T-helper 2 cell treated with Interferon-gamma antibody and Interleukin-4, amounts not matched to agents 5 μg/mL and 100 μg/mL, for 36 hours (primary cell): ENCODE results near the gene AP4M1.

Experiments
- DNase-seq: peaks from one replicate; pipeline ENCODE4 v3.0.0; 2021; ENCODE audit warnings: low spot score
- H3K27ac Mint-ChIP-seq: one replicate; pipeline ENCODE4 v1.8.0; 2021; ENCODE audit warnings: mild to moderate bottlenecking, mixed read lengths
- H3K27me3 Mint-ChIP-seq: one replicate; pipeline ENCODE4 v1.8.0; 2021; ENCODE audit warnings: low read depth, mixed read lengths
- H3K36me3 Mint-ChIP-seq: one replicate; pipeline ENCODE4 v1.8.0; 2021; ENCODE audit warnings: low read depth, mixed read lengths
- H3K4me1 Mint-ChIP-seq: one replicate; pipeline ENCODE4 v1.8.0; 2021; ENCODE audit warnings: low read depth, mixed read lengths
- H3K4me3 Mint-ChIP-seq: one replicate; pipeline ENCODE4 v1.8.0; 2022; ENCODE audit warnings: mild to moderate bottlenecking, moderate library complexity, mixed read lengths
- H3K9me3 Mint-ChIP-seq: one replicate; pipeline ENCODE4 v1.8.0; 2021; ENCODE audit warnings: mixed read lengths

Gene AP4M1, protein sequence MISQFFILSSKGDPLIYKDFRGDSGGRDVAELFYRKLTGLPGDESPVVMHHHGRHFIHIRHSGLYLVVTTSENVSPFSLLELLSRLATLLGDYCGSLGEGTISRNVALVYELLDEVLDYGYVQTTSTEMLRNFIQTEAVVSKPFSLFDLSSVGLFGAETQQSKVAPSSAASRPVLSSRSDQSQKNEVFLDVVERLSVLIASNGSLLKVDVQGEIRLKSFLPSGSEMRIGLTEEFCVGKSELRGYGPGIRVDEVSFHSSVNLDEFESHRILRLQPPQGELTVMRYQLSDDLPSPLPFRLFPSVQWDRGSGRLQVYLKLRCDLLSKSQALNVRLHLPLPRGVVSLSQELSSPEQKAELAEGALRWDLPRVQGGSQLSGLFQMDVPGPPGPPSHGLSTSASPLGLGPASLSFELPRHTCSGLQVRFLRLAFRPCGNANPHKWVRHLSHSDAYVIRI

DNA sequence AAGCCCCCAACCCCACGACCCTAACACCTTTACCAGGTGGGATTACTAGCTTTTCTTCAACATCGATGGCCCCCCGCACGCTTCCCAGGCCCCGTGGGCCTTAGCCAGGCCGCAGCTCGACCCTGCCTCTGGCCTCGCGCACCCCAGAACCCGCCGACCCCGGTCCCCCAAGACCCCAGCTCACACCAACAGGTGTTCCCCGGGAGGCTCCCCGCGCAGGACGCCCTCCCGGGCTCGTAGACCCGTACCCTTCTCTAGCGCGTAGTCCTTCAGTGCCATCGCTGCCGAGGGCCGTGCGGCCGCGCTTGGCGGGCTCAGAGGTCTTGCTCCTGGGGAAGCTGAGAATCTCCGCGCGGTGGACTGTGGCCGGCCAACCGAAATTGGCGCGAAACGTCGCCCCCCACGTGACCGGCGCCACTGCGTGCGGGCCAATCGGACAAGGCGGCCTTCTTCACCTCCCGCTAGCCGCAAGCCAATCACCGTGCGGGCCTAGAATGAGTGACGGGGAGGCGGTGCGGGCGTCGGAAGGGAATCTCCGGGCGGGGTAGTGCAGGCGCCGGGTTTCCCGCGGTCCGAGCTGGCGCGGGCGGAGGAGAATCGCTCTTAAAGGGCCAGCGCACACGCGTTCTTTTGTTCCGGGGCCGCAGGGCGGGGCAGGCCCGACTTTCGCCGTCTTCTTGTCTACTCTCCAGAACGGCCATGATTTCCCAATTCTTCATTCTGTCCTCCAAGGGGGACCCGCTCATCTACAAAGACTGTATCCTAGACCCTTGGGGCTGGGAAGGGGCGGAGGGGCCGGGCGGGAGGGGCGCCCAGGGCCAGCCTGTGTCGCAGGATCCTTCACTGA is at the start of gene AP4M1, which contains the start of gene MCM7:
Gene AP4M1 (plus strand): TSS at position 628 of the 847 bp plus-strand sequence. CDS start 72 bp downstream, at position 700.
Gene MCM7 (minus strand): TSS at position 382 of the 847 bp plus-strand sequence. CDS start 103 bp downstream, at position 279.
- peaks cover 35% of the 10 kb centered on the region for H3K4me1 Mint-ChIP-seq
- no peaks in the 10 kb centered on the region for H3K9me3 Mint-ChIP-seq
- H3K27ac Mint-ChIP-seq: peak within 1 kb of the TSS; percentile 91
- DNase-seq: peak; percentile 99
- peak within 1 kb of the TSS; percentile 93 for H3K4me3 Mint-ChIP-seq
- peaks cover 42% of the 10 kb centered on the region for H3K36me3 Mint-ChIP-seq
- H3K27me3 Mint-ChIP-seq: no peaks in the 10 kb centered on the region

DNA sequence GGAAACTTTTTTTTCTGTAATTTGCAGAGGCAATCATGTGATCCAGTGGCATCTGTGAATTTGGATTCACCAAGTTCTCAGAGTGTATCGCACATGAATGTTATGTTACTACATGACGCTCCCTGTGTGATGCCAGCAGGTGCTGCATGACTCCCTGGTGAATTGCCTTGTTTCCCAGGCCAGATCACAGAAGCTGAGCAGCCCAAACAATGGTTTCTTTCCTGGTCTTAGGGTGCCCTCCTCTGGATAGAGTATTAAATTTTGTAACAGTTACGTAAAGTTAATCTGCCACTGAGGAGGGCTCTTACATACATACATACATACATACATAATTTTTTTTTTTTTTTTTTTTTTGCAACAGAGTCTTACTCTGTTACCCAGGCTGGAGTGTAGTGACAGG is 48.2 kb upstream of the AP4M1 start:
- Mint-ChIP-seq H3K4me1 (peaks cover 11% of the 10 kb centered on the region), H3K4me3 (no peak overlapping the region), H3K27ac (no peak overlapping the region), H3K36me3 (peaks cover 4% of the 10 kb centered on the region), H3K9me3 (no peaks in the 10 kb centered on the region), H3K27me3 (no peaks in the 10 kb centered on the region)
- peak; percentile 6 for DNase-seq

DNA sequence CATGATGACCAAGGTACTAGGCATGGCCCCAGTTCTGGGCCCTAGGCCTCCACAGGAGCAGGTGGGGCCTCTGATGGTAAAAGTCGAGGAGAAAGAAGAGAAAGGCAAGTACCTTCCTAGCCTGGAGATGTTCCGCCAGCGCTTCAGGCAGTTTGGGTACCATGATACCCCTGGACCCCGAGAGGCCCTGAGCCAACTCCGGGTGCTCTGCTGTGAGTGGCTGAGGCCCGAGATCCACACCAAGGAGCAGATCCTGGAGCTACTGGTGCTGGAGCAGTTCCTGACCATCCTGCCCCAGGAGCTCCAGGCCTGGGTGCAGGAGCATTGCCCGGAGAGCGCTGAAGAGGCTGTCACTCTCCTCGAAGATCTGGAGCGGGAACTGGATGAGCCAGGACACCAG is 44.4 kb upstream of the AP4M1 start:
- Mint-ChIP-seq H3K27me3 (no peaks in the 10 kb centered on the region), H3K27ac (no peak overlapping the region), H3K4me3 (no peak overlapping the region), H3K36me3 (peaks cover 12% of the 10 kb centered on the region), H3K4me1 (no peaks in the 10 kb centered on the region), H3K9me3 (no peaks in the 10 kb centered on the region)
- no peak for DNase-seq

DNA sequence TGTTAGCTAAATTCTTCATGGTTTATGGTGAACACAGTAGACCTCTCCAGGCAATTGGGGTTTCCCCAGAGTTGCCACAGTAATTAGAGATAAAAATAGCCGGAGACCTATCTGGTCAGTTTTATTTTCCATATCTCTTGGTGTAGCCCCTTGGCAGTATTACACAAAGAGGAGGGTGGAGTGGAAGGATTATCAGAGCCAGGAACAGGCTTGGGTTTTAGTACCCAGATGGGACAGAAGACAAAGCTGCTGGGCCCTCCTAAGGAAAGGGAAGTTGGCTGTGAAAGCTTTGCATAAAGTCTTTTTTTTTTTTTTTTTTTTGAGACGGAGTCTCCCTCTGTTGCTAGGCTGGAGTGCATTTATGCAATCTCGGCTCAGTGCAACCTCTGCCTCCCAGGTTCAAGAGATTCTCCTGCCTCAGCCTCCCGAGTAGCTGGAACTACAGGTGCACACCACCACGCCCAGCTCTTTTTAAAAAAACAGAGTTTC is 42.1 kb upstream of the AP4M1 start:
- Mint-ChIP-seq H3K36me3 (peaks cover 17% of the 10 kb centered on the region), H3K4me3 (no peak overlapping the region), H3K4me1 (no peaks in the 10 kb centered on the region), H3K27me3 (no peaks in the 10 kb centered on the region), H3K27ac (no peak overlapping the region), H3K9me3 (no peaks in the 10 kb centered on the region)
- no peak for DNase-seq

DNA sequence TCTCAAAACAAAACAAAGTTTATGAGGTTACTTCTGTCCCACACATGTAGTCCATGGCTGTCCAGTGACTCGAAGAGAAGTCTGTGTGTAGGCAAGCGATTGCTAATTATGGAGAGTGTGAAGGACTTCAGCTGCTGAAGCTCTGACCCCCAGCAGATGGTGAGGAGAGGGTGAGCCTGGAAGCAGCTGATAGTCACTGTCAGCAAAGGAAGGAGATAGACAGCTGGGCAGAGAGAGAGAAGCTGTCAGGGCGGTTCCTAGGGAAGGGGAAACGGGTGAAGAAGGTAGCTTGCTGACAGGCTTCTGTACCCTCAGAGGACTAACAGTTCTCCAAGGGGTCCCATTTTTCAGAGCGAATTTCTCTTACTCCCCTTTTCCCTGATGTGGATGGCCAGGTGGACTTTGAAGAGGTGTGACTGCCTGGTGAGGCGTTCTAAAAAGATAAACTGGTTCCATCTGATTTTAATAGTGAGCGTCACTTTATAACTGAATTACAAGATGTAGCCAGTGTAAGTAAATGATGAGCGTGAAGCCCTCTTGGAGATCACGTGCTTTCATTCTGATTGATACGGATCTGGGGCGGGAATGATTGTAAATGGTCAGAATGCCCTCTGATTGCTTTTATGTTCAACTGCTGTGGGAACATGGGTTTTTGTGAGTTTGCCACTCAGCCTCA is 39.8 kb upstream of the AP4M1 start:
- H3K9me3 Mint-ChIP-seq: no peaks in the 10 kb centered on the region
- no peaks in the 10 kb centered on the region for H3K27me3 Mint-ChIP-seq
- peak overlapping the region; percentile 8 for H3K27ac Mint-ChIP-seq
- H3K36me3 Mint-ChIP-seq: peaks cover 30% of the 10 kb centered on the region
- H3K4me1 Mint-ChIP-seq: no peaks in the 10 kb centered on the region
- DNase-seq: no peak
- H3K4me3 Mint-ChIP-seq: no peak overlapping the region

DNA sequence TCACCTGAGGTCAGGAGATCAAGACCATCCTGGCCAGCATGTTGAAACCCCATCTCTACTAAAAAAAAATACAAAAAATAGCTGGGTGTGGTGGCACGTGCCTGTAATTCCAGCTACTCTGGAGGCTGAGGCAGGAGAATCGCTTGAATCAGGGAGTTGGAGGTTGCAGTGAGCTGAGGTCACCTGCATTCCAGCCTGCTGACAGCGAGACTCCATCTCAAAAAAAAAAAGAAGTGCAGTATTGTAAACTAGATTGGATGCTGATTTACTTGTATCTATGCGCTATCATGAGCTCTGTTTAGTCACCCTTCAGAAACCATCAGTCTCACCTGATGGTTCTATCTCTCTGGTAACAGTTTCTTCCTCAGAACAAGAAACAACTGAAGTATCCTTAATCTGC is 38.1 kb upstream of the AP4M1 start:
- no peaks in the 10 kb centered on the region for H3K27me3 Mint-ChIP-seq
- H3K4me3 Mint-ChIP-seq: no peak overlapping the region
- no peaks in the 10 kb centered on the region for H3K4me1 Mint-ChIP-seq
- H3K9me3 Mint-ChIP-seq: no peaks in the 10 kb centered on the region
- H3K36me3 Mint-ChIP-seq: peaks cover 32% of the 10 kb centered on the region
- no peak overlapping the region for H3K27ac Mint-ChIP-seq
- DNase-seq: no peak

DNA sequence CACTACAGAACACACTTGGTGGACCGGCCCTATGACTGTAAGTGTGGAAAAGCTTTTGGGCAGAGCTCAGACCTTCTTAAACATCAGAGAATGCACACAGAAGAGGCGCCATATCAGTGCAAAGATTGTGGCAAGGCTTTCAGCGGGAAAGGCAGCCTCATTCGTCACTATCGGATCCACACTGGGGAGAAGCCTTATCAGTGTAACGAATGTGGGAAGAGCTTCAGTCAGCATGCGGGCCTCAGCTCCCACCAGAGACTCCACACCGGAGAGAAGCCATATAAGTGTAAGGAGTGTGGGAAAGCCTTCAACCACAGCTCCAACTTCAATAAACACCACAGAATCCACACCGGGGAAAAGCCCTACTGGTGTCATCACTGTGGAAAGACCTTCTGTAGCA is 37.3 kb upstream of the AP4M1 start:
- no peaks in the 10 kb centered on the region for H3K9me3 Mint-ChIP-seq
- no peak overlapping the region for H3K4me3 Mint-ChIP-seq
- no peaks in the 10 kb centered on the region for H3K4me1 Mint-ChIP-seq
- no peak overlapping the region for H3K27ac Mint-ChIP-seq
- no peaks in the 10 kb centered on the region for H3K27me3 Mint-ChIP-seq
- DNase-seq: no peak
- H3K36me3 Mint-ChIP-seq: peaks cover 32% of the 10 kb centered on the region

DNA sequence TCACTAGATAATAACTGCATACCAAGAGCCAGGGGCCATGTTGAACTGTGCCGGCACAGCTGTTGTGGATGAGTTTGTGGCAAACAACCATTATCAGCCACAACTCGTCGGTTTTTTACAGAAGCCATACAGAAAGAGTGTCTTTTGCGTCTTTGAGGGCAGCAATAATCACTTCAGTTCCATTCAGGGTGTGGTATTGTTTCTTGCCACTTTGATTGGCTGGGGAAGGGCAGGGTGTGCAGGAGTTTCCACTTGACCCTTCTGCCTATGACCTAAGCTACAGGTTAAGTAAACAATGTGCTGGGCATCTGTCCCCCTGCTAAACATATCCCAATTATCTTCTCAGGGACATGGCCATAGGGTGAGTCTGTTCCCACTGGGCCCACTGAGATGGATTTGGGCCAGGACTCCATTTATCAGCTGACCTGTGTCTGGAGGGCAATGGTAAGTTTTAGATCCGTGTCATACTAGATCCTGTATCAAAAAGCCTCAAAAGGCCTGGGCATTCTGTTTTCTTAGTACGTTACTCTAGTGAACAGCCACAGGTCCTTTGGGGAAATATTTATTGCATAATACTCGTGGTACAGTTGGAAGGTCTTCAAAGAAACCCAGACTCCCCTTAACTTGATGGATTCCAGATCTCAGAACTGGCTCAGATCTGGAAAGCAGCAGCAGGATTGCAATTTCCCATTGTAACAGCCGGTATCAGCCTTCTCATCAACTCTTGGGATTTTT is 35.8 kb upstream of the AP4M1 start:
- Mint-ChIP-seq H3K36me3 (peaks cover 42% of the 10 kb centered on the region), H3K27ac (no peak overlapping the region), H3K9me3 (peaks cover 7% of the 10 kb centered on the region), H3K4me1 (no peaks in the 10 kb centered on the region), H3K27me3 (no peaks in the 10 kb centered on the region), H3K4me3 (no peak overlapping the region)
- no peak for DNase-seq

DNA sequence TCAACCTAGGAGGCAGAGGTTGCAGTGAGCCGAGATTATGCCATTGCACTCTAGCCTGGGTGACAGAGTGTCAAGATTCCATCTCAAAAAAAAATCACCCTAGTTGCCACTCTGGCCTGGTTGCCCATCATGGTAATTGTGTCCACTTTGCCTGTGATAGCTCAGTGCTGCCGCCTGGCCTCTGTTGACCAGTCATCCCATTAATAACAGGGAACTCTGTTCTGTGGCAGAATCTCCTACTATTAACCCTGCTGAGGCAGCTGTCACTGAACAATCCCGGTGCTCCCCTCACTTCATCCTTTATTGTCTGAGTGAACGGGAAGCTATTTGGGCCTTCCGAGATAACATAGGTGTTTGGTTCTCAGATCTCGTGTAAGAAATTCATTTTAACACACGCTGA is 34.5 kb upstream of the AP4M1 start:
- H3K4me1 Mint-ChIP-seq: no peaks in the 10 kb centered on the region
- H3K27ac Mint-ChIP-seq: no peak overlapping the region
- peaks cover 21% of the 10 kb centered on the region for H3K9me3 Mint-ChIP-seq
- H3K4me3 Mint-ChIP-seq: no peak overlapping the region
- no peak for DNase-seq
- H3K27me3 Mint-ChIP-seq: no peaks in the 10 kb centered on the region
- peaks cover 50% of the 10 kb centered on the region for H3K36me3 Mint-ChIP-seq

DNA sequence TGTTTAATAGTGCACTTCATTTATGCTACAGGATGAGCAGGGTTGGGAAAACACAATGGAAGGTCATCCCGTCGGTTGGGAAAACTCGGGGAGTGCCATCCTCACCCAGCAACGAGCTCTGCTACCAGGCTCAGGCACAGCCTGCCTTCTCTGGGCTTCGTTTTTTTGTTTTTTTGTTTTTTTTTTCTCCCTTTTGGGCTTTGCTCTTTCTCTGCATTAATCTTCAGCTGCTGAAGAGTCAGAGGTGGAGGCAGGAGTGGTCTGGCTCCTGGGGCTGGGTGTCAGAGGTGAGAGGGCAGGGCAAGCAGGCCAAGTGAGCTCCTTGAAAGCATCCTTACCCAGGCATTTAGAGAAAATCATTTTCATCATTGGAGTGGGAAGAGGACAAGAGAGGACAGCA is 31.5 kb upstream of the AP4M1 start:
- Mint-ChIP-seq H3K27ac (no peak overlapping the region), H3K27me3 (no peaks in the 10 kb centered on the region), H3K36me3 (peaks cover 66% of the 10 kb centered on the region), H3K4me3 (no peak overlapping the region), H3K9me3 (peaks cover 35% of the 10 kb centered on the region), H3K4me1 (no peaks in the 10 kb centered on the region)
- DNase-seq: no peak

DNA sequence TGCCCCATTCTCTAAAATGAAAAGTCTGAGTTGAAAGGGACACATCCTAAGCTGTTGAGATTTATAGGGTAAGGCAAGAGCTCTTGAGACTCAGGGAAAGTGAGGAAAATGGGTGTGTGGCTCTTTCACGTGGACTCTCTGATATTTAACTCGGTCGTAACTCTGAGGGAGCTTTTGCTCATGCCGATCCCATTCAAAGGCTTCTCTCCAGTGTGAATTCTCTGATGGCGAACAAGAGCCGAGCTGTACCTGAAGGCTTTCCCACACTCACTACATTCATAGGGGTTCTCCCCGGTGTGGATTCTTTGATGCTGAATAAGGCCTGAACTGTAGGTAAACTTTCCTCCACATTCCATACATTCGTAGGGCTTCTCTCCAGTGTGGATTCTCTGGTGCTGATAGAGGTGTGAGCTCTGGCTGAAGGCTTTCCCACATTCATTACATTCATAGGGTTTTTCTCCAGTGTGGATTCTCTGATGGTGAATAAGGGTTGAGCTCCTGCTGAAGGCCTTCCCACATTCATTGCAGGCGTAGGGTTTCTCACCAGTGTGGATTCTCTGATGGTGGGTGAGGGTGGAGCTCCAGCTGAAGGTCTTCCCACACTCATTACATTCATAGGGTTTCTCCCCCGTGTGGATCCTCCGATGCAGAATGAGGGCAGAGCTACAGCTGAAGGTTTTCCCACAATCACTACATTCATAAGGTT is 30.3 kb upstream of the AP4M1 start:
- H3K9me3 Mint-ChIP-seq: peaks cover 42% of the 10 kb centered on the region
- H3K27ac Mint-ChIP-seq: no peak overlapping the region
- no peaks in the 10 kb centered on the region for H3K27me3 Mint-ChIP-seq
- peaks cover 2% of the 10 kb centered on the region for H3K4me1 Mint-ChIP-seq
- peaks cover 71% of the 10 kb centered on the region for H3K36me3 Mint-ChIP-seq
- DNase-seq: no peak
- H3K4me3 Mint-ChIP-seq: no peak overlapping the region

DNA sequence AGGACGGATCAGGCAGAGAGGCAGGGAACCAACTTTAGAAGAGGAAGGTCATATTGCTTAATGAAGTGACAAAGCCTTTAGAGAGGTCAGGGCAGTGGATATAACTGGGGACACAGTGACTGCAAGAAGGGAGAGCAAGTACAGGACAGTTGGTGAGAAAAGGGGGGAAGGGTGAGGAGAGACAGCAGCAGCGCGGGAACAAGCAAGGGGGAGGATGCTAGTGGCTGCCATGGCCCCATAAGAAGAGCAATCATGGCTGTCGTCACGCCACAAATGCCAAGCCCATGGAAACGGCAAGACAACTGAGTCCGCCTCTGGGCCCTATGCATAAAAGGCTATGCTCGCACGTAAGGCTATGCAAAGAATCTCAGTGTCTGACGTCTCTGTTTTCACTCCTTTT is 29.0 kb upstream of the AP4M1 start:
- no peak for DNase-seq
- H3K36me3 Mint-ChIP-seq: peaks cover 81% of the 10 kb centered on the region
- peak overlapping the region; percentile 6 for H3K27ac Mint-ChIP-seq
- peaks cover 45% of the 10 kb centered on the region for H3K9me3 Mint-ChIP-seq
- H3K4me3 Mint-ChIP-seq: no peak overlapping the region
- H3K4me1 Mint-ChIP-seq: peaks cover 2% of the 10 kb centered on the region
- no peaks in the 10 kb centered on the region for H3K27me3 Mint-ChIP-seq

DNA sequence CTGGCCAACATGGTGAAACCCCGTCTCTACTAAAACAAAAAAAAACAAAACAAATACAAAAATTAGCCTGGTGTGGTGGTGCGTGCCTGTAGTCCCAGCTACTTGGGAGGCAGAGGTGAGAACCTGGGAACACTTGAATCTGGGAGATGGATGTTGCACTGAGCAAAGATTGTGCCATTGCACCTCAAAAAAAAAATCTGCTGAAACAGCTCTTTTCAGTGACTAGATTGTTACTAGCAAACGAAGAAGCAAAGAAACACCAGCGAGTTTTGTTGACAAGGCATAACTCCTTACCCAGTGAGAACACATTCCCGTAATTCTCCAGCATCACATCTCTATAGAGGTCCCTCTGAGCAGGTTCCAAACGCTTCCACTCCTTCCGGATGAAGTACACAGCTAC is 26.6 kb upstream of the AP4M1 start:
- peaks cover 85% of the 10 kb centered on the region for H3K36me3 Mint-ChIP-seq

More for the DNA sequence above, 26.6 kb upstream of the AP4M1 start:
- H3K4me3 Mint-ChIP-seq: no peak overlapping the region
- H3K27me3 Mint-ChIP-seq: no peaks in the 10 kb centered on the region
- DNase-seq: no peak
- peaks cover 45% of the 10 kb centered on the region for H3K9me3 Mint-ChIP-seq
- peaks cover 12% of the 10 kb centered on the region for H3K4me1 Mint-ChIP-seq
- no peak overlapping the region for H3K27ac Mint-ChIP-seq
